Stimulated activated effector memory CD8-positive, alpha-beta T cell treated with anti-CD3 and anti-CD28 coated beads, Interleukin-12 subunit alpha, Interleukin-12 subunit beta, amount 100 ng/mL, for 72 hours (primary cell): ENCODE data around the gene ARFGAP1.

Source experiments
- ATAC-seq: fragments of 150-1000 bp; cut with Tn5 transposase; 2 replicates; pipeline ENCODE4 v1.10.0; 2021
- DNase-seq, 2 donors: peaks; one replicate each; pipeline ENCODE4 v3.0.0; 2021 to 2022; ENCODE audit warnings: low spot score in 2 of 2
- H3K27ac Mint-ChIP-seq: one replicate; pipeline ENCODE4 v1.8.0; 2022; ENCODE audit warnings: mild to moderate bottlenecking, mixed read lengths
- H3K36me3 Mint-ChIP-seq: one replicate; pipeline ENCODE4 v1.8.0; 2022; ENCODE audit warnings: mild to moderate bottlenecking, mixed read lengths
- H3K4me1 Mint-ChIP-seq: one replicate; pipeline ENCODE4 v1.8.0; 2022; ENCODE audit warnings: mixed read lengths
- H3K4me3 Mint-ChIP-seq: one replicate; pipeline ENCODE4 v1.8.0; 2022; ENCODE audit warnings: mild to moderate bottlenecking, mixed read lengths
- H3K9me3 Mint-ChIP-seq: one replicate; pipeline ENCODE4 v1.8.0; 2022; ENCODE audit warnings: mixed read lengths

Gene ARFGAP1

GRCh38 chr20:63235399-63235983 lies 37.1 kb upstream of the ARFGAP1 start, which contains the start of gene BIRC7:
Gene BIRC7, plus strand, starts transcription at chr20:63235905. Its CDS starts 192 bp downstream, at chr20:63236097.
- DNase-seq (no peak), ATAC-seq (peak; percentile 53)
- Mint-ChIP-seq H3K9me3 (no peaks in the 10 kb centered on the region), H3K36me3 (no peaks in the 10 kb centered on the region), H3K27ac (peak within 1 kb of the TSS; percentile 40), H3K4me3 (peak within 1 kb of the TSS; percentile 40), H3K4me1 (peaks cover 6% of the 10 kb centered on the region)

- Mint-ChIP-seq H3K36me3 (no peaks in the 10 kb centered on the region), H3K4me1 (peaks cover 6% of the 10 kb centered on the region), H3K4me3 (peak overlapping the region; percentile 40), H3K9me3 (no peaks in the 10 kb centered on the region), H3K27ac (peak overlapping the region; percentile 40)
- DNase-seq (no peak), ATAC-seq (no peak)
Observed at GRCh38 chr20:63236116-63236837, 36.3 kb upstream of the ARFGAP1 start.

GRCh38 chr20:63238031-63238430 lies 34.6 kb upstream of the ARFGAP1 start:
- H3K4me3 Mint-ChIP-seq, result no peak overlapping the region
- H3K4me1 Mint-ChIP-seq, result peaks cover 6% of the 10 kb centered on the region
- no peaks in the 10 kb centered on the region for H3K36me3 Mint-ChIP-seq
- DNase-seq, result no peak
- no peak overlapping the region for H3K27ac Mint-ChIP-seq
- H3K9me3 Mint-ChIP-seq, result no peaks in the 10 kb centered on the region
- ATAC-seq, result no peak

- ATAC-seq (no peak), DNase-seq (no peak)
- Mint-ChIP-seq H3K36me3 (no peaks in the 10 kb centered on the region), H3K4me1 (peaks cover 6% of the 10 kb centered on the region), H3K4me3 (no peak overlapping the region), H3K9me3 (no peaks in the 10 kb centered on the region), H3K27ac (no peak overlapping the region)
Observed at GRCh38 chr20:63238514-63239125, 34.0 kb upstream of the ARFGAP1 start.

GRCh38 chr20:63239431-63239830 lies 33.2 kb upstream of the ARFGAP1 start:
- ATAC-seq, result no peak
- no peaks in the 10 kb centered on the region for H3K9me3 Mint-ChIP-seq
- H3K4me1 Mint-ChIP-seq, result peaks cover 6% of the 10 kb centered on the region
- H3K27ac Mint-ChIP-seq, result no peak overlapping the region
- H3K36me3 Mint-ChIP-seq, result no peaks in the 10 kb centered on the region
- no peak overlapping the region for H3K4me3 Mint-ChIP-seq
- DNase-seq, result no peak

- Mint-ChIP-seq H3K27ac (no peak overlapping the region), H3K4me1 (peaks cover 6% of the 10 kb centered on the region), H3K4me3 (no peak overlapping the region), H3K9me3 (no peaks in the 10 kb centered on the region), H3K36me3 (no peaks in the 10 kb centered on the region)
- DNase-seq, result no peak
- ATAC-seq, result no peak
Observed at GRCh38 chr20:63240004-63240403, 32.6 kb upstream of the ARFGAP1 start.

GRCh38 chr20:63241272-63241671 lies 31.3 kb upstream of the ARFGAP1 start:
- H3K27ac Mint-ChIP-seq, result no peak overlapping the region
- H3K4me1 Mint-ChIP-seq, result peaks cover 5% of the 10 kb centered on the region
- no peak for ATAC-seq
- DNase-seq, result no peak
- H3K36me3 Mint-ChIP-seq, result no peaks in the 10 kb centered on the region
- no peaks in the 10 kb centered on the region for H3K9me3 Mint-ChIP-seq
- no peak overlapping the region for H3K4me3 Mint-ChIP-seq

- no peak for ATAC-seq
- Mint-ChIP-seq H3K4me3 (no peak overlapping the region), H3K9me3 (no peaks in the 10 kb centered on the region), H3K4me1 (peaks cover 5% of the 10 kb centered on the region), H3K36me3 (no peaks in the 10 kb centered on the region), H3K27ac (no peak overlapping the region)
- DNase-seq, result no peak
Observed at GRCh38 chr20:63242736-63243135, 29.9 kb upstream of the ARFGAP1 start.

- Mint-ChIP-seq H3K27ac (no peak overlapping the region), H3K4me1 (peaks cover 5% of the 10 kb centered on the region), H3K9me3 (no peaks in the 10 kb centered on the region), H3K4me3 (no peak overlapping the region), H3K36me3 (no peaks in the 10 kb centered on the region)
- DNase-seq (no peak), ATAC-seq (no peak)
Observed at GRCh38 chr20:63243604-63244247, 28.9 kb upstream of the ARFGAP1 start.

- no peak overlapping the region for H3K4me3 Mint-ChIP-seq
- peaks cover 5% of the 10 kb centered on the region for H3K4me1 Mint-ChIP-seq
- no peaks in the 10 kb centered on the region for H3K36me3 Mint-ChIP-seq
- DNase-seq, result no peak
- no peaks in the 10 kb centered on the region for H3K9me3 Mint-ChIP-seq
- no peak overlapping the region for H3K27ac Mint-ChIP-seq
- no peak for ATAC-seq
Observed at GRCh38 chr20:63244468-63244867, 28.1 kb upstream of the ARFGAP1 start.

GRCh38 chr20:63246490-63247288 lies 25.9 kb upstream of the ARFGAP1 start:
- H3K4me3 Mint-ChIP-seq, result no peak overlapping the region
- no peaks in the 10 kb centered on the region for H3K9me3 Mint-ChIP-seq

GRCh38 chr20:63247671-63248228 lies 24.9 kb upstream of the ARFGAP1 start:
- H3K4me3 Mint-ChIP-seq, result no peak overlapping the region
- DNase-seq (no peak), ATAC-seq (no peak)
- H3K36me3 Mint-ChIP-seq, result no peaks in the 10 kb centered on the region
- peaks cover 7% of the 10 kb centered on the region for H3K4me1 Mint-ChIP-seq
- no peak overlapping the region for H3K27ac Mint-ChIP-seq
- no peaks in the 10 kb centered on the region for H3K9me3 Mint-ChIP-seq

More at GRCh38 chr20:63246490-63247288, 25.9 kb upstream of the ARFGAP1 start:
- Mint-ChIP-seq H3K4me1 (peaks cover 5% of the 10 kb centered on the region), H3K27ac (no peak overlapping the region), H3K36me3 (no peaks in the 10 kb centered on the region)
- DNase-seq (no peak), ATAC-seq (no peak)

- Mint-ChIP-seq H3K9me3 (no peaks in the 10 kb centered on the region), H3K4me3 (no peak overlapping the region), H3K36me3 (no peaks in the 10 kb centered on the region), H3K4me1 (peaks cover 12% of the 10 kb centered on the region), H3K27ac (no peak overlapping the region)
- DNase-seq, result no peak
- no peak for ATAC-seq
Observed at GRCh38 chr20:63248835-63249591, 23.6 kb upstream of the ARFGAP1 start.

GRCh38 chr20:63249891-63250290 lies 22.7 kb upstream of the ARFGAP1 start:
- Mint-ChIP-seq H3K9me3 (no peaks in the 10 kb centered on the region), H3K27ac (no peak overlapping the region), H3K4me1 (peaks cover 12% of the 10 kb centered on the region), H3K4me3 (no peak overlapping the region), H3K36me3 (no peaks in the 10 kb centered on the region)
- ATAC-seq, result no peak
- no peak for DNase-seq
